ENCODE data around the gene OR6C74.

The OR6C74 gene

GRCh38 chr12:55244309-55244708, at the start of gene OR6C74:
TSS of gene OR6C74 (plus strand) at chr12:55244609. CDS start at chr12:55247288, 2,679 bp downstream.
- no peak for DNase-seq (ENCODE audit: low spot score)

GRCh38 chr12:55220725-55221124, 23.7 kb upstream of the OR6C74 start, which contains the start of gene OR10A7:
TSS of gene OR10A7 (plus strand) at chr12:55221025. CDS start at chr12:55221025, 0 bp downstream.
- DNase-seq (ENCODE audit: low spot score) = no peak

- DNase-seq (ENCODE audit: low spot score) = no peak
Measured at GRCh38 chr12:55226523-55226922, 17.9 kb upstream of the OR6C74 start.

GRCh38 chr12:55227643-55228042, 16.8 kb upstream of the OR6C74 start:
- no peak for DNase-seq (ENCODE audit: low spot score)

- no peak for DNase-seq (ENCODE audit: low spot score)
Measured at GRCh38 chr12:55246159-55246558, 1.8 kb downstream of the OR6C74 start.

GRCh38 chr12:55250944-55251343, 6.5 kb downstream of the OR6C74 start:
- no peak for DNase-seq (ENCODE audit: low spot score)

- no peak for DNase-seq (ENCODE audit: low spot score)
Measured at GRCh38 chr12:55253281-55253680, 8.9 kb downstream of the OR6C74 start.

- no peak for DNase-seq (ENCODE audit: low spot score)
Measured at GRCh38 chr12:55256831-55257230, 12.4 kb downstream of the OR6C74 start.

GRCh38 chr12:55258303-55258702, 13.9 kb downstream of the OR6C74 start:
- DNase-seq (ENCODE audit: low spot score) = no peak

- no peak for DNase-seq (ENCODE audit: low spot score)
Measured at GRCh38 chr12:55280991-55281390, 36.6 kb downstream of the OR6C74 start.

- no peak for DNase-seq (ENCODE audit: low spot score)
Measured at GRCh38 chr12:55289999-55290398, 45.6 kb downstream of the OR6C74 start.

Measured in kidney capillary endothelial cell (primary cell).